HEK293T (cell line): ENCODE measurements around the gene COX7A2.

Experiments
- CTCF ChIA-PET: fragments of 350-600 bp; formaldehyde crosslinking; extraction: SDS; loops from one replicate; lab custom pipeline; 2021; ENCODE audit warnings: antibody characterized with exemption, inconsistent platforms; lab: Yijun Ruan, JAX
- POLR2A ChIA-PET: fragments of 350-600 bp; formaldehyde crosslinking; extraction: SDS; loops from one replicate; lab custom pipeline; 2020; ENCODE audit warnings: antibody characterized with exemption, inconsistent platforms; lab: Yijun Ruan, JAX
- DNase-seq: peaks from one replicate; pipeline ENCODE4 v3.0.0; 2012; ENCODE audit warnings: mixed read lengths; ENCODE audit errors: extremely low spot score
- ARNT ChIP-seq: fragments of 450-650 bp; IDR thresholded peaks from 2 replicates; pipeline ENCODE4 v1.6.1; 2017; ENCODE audit warnings: mild to moderate bottlenecking
- BHLHE40 ChIP-seq: fragments of 450-650 bp; IDR thresholded peaks from 2 replicates; pipeline ENCODE4 v1.6.1; 2016; ENCODE audit warnings: mild to moderate bottlenecking, moderate library complexity, borderline replicate concordance
- CTBP1 ChIP-seq: fragments of 450-650 bp; IDR thresholded peaks from 2 replicates; pipeline ENCODE4 v1.6.1; 2016; ENCODE audit warnings: borderline replicate concordance
- ELF4 ChIP-seq: fragments of 450-650 bp; IDR thresholded peaks from 2 replicates; pipeline ENCODE4 v1.6.1; 2017; ENCODE audit warnings: antibody characterized with exemption
- FOXA1 ChIP-seq: fragments of 450-650 bp; IDR thresholded peaks from 2 replicates; pipeline ENCODE4 v1.6.1; 2016; ENCODE audit warnings: mild to moderate bottlenecking
- FOXK2 ChIP-seq: fragments of 450-650 bp; IDR thresholded peaks from 2 replicates; pipeline ENCODE4 v1.6.1; 2016; ENCODE audit warnings: mild to moderate bottlenecking
- FOXM1 ChIP-seq: fragments of 450-650 bp; IDR thresholded peaks from 2 replicates; pipeline ENCODE4 v1.6.1; 2017; ENCODE audit warnings: mild to moderate bottlenecking, borderline replicate concordance
- HDGF ChIP-seq: fragments of 450-650 bp; IDR thresholded peaks from 2 replicates; pipeline ENCODE4 v1.6.1; 2017; ENCODE audit warnings: antibody characterized with exemption, borderline replicate concordance
- L3MBTL2 ChIP-seq: fragments of 450-650 bp; conservative IDR thresholded peaks from 2 replicates; pipeline ENCODE4 v1.6.1; 2016; ENCODE audit warnings: mild to moderate bottlenecking
- LEF1 ChIP-seq: fragments of 450-650 bp; IDR thresholded peaks from 2 replicates; pipeline ENCODE4 v1.6.1; 2017; ENCODE audit warnings: mild to moderate bottlenecking, borderline replicate concordance
- NFRKB ChIP-seq: fragments of 450-650 bp; IDR thresholded peaks from 2 replicates; pipeline ENCODE4 v1.6.1; 2016; ENCODE audit warnings: mild to moderate bottlenecking, moderate library complexity
- SP1 ChIP-seq: fragments of 450-650 bp; IDR thresholded peaks from 2 replicates; pipeline ENCODE4 v1.6.1; 2017
- SUZ12 ChIP-seq: fragments of 450-650 bp; IDR thresholded peaks from 2 replicates; pipeline ENCODE4 v1.6.1; 2016; ENCODE audit warnings: mild to moderate bottlenecking
- TARDBP ChIP-seq: fragments of 450-650 bp; IDR thresholded peaks from 2 replicates; pipeline ENCODE4 v1.6.1; 2016
- ZNF384 ChIP-seq: fragments of 450-650 bp; IDR thresholded peaks from 2 replicates; pipeline ENCODE4 v1.6.1; 2016
- TF ChIP-seq, protein P1 (sequence below): fragments of 450-650 bp; IDR thresholded peaks from 2 replicates; pipeline ENCODE4 v1.6.1; 2016

COX7A2 gene

DNA sequence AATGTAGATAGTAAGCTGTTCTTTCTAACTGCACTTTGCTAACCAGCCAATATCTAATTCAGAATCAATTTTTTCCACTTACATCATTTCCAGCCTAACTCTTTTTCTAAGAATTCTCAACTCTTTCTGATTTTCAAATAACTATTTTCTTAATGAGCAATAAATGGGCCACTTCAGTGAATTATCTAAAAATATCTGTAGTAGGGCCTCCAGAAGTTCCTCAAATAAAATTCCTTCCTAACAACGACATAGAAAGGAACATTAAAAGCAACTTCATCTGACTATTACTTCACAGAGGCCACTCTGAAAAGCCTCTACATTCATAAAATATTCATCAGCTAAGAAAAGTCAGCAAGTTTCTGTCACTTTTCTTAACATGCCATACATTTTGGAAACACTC, 42.6 kb downstream of the COX7A2 start:
- TF ChIP-seq SP1 (no peak), ZNF384 (no peak), FOXK2 (no peak), NFRKB (no peak), SUZ12 (no peak), L3MBTL2 (no peak), ELF4 (no peak), BHLHE40 (no peak), FOXM1 (no peak), LEF1 (no peak), HDGF (no peak), CTBP1 (no peak), FOXA1 (no peak), TARDBP (no peak)
- TF ChIP-seq, protein P1, sequence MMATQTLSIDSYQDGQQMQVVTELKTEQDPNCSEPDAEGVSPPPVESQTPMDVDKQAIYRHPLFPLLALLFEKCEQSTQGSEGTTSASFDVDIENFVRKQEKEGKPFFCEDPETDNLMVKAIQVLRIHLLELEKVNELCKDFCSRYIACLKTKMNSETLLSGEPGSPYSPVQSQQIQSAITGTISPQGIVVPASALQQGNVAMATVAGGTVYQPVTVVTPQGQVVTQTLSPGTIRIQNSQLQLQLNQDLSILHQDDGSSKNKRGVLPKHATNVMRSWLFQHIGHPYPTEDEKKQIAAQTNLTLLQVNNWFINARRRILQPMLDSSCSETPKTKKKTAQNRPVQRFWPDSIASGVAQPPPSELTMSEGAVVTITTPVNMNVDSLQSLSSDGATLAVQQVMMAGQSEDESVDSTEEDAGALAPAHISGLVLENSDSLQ: no peak
- ChIA-PET POLR2A (no interaction called here), CTCF (interaction anchor here (0.6 kb wide), 1 partner anchor 22 kb away, joined by 3 read pairs; no protein-coding TSS in a partner anchor)
- no peak for DNase-seq

DNA sequence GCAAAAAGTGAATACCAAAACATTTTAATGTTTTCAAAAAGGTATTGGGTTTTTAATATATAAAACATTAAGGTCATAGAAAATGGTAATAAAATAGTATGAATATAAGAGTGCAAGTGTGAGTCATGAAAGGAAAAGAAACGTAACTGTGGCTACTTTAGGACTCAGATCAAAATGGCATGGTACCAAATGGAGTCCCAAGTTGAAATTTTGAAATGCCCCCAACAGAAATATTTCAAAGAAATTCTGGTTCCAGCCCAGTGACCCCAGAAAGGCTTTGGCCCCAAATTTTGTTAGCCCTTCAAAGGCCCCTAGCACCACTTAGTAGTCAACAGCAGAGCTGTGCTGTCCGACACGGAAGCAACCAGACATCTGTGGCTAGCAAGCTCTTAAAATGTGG, 43.7 kb downstream of the COX7A2 start:
- ChIA-PET CTCF (no interaction called here), POLR2A (no interaction called here)
- TF ChIP-seq SP1: no peak
- no peak for TF ChIP-seq FOXM1
- TF ChIP-seq ZNF384: no peak
- TF ChIP-seq ELF4: no peak
- TF ChIP-seq, protein P1: no peak
- no peak for TF ChIP-seq HDGF
- no peak for TF ChIP-seq SUZ12
- TF ChIP-seq L3MBTL2: no peak
- DNase-seq: no peak

DNA sequence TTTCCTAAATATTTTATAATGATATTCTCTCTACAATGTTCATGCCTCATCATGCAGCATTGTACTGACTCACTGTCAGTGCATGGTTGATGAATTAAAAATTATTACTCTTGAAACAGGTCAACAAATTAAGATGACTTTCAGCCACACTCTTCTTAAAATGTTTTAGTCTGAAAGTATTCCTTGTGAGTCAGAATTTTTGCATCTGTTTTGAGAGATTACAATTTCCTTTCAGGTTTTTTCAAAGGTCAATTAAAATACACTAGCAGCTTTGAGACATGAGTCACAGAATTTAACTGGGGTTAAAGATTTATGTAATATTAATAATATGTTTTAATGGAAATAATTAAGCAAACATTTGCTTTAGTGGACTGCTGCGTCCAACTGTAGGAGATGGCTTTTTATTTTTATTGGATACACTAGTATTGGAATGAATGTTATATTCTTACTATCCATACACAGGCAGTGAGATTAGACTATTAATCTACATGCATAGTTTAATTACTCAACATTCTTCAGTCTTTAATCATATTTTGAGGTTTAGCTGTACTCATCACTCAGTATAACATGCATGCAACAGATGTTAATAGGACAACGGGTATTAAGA, 47.4 kb downstream of the COX7A2 start:
- TF ChIP-seq, protein P1: no peak
- TF ChIP-seq LEF1 (no peak), CTBP1 (no peak), FOXK2 (no peak), ZNF384 (no peak), TARDBP (no peak), FOXA1 (no peak), SUZ12 (no peak)
- ChIA-PET CTCF (no interaction called here), POLR2A (no interaction called here)
- no peak for DNase-seq

GRCh38 chr6:75188221-75188925, 55.2 kb downstream of the COX7A2 start:
- no peak for DNase-seq
- TF ChIP-seq, protein P1: no peak
- no peak for TF ChIP-seq ARNT
- no peak for TF ChIP-seq CTBP1
- no peak for TF ChIP-seq L3MBTL2
- ChIA-PET CTCF (no interaction called here), POLR2A (no interaction called here)
